Measurements from ENCODE around the gene ANGPTL4.
A peak's percentile ranks its signal among the peaks of the same experiment; 100 is the strongest.

- TF ChIP-seq EZH2 (IDR thresholded peaks at IDR 0.05; ENCODE audit: low read depth): no peak
- TF ChIP-seq, protein P1, sequence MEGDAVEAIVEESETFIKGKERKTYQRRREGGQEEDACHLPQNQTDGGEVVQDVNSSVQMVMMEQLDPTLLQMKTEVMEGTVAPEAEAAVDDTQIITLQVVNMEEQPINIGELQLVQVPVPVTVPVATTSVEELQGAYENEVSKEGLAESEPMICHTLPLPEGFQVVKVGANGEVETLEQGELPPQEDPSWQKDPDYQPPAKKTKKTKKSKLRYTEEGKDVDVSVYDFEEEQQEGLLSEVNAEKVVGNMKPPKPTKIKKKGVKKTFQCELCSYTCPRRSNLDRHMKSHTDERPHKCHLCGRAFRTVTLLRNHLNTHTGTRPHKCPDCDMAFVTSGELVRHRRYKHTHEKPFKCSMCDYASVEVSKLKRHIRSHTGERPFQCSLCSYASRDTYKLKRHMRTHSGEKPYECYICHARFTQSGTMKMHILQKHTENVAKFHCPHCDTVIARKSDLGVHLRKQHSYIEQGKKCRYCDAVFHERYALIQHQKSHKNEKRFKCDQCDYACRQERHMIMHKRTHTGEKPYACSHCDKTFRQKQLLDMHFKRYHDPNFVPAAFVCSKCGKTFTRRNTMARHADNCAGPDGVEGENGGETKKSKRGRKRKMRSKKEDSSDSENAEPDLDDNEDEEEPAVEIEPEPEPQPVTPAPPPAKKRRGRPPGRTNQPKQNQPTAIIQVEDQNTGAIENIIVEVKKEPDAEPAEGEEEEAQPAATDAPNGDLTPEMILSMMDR (conservative IDR thresholded peaks at IDR 0.05): 0 out of 2 replicates have a peak, but pooled peaks have one; percentile 14
These were observed 8.1 kb upstream of the ANGPTL4 start for GRCh38 chr19:8355631-8356402.

Measured in PC-9 (cell line).